NCI-H1105 (cell line): Measurements from ENCODE around the gene CD151.

Experiments
- DNase-seq: peaks from one replicate; lab custom pipeline; 2025; lab: John Stamatoyannopoulos, UW

The CD151 gene

GRCh38 chr11:815675-816432 is 16.9 kb upstream of the CD151 start:
- DNase-seq = no peak

GRCh38 chr11:816433-816779 is 16.3 kb upstream of the CD151 start:
- no peak for DNase-seq

- DNase-seq = no peak
Observed at GRCh38 chr11:818396-819128, 14.2 kb upstream of the CD151 start, which contains the start of gene PNPLA2. Gene PNPLA2, plus strand, starts transcription at chr11:818914. Its CDS starts 805 bp downstream, at chr11:819719.

DNA sequence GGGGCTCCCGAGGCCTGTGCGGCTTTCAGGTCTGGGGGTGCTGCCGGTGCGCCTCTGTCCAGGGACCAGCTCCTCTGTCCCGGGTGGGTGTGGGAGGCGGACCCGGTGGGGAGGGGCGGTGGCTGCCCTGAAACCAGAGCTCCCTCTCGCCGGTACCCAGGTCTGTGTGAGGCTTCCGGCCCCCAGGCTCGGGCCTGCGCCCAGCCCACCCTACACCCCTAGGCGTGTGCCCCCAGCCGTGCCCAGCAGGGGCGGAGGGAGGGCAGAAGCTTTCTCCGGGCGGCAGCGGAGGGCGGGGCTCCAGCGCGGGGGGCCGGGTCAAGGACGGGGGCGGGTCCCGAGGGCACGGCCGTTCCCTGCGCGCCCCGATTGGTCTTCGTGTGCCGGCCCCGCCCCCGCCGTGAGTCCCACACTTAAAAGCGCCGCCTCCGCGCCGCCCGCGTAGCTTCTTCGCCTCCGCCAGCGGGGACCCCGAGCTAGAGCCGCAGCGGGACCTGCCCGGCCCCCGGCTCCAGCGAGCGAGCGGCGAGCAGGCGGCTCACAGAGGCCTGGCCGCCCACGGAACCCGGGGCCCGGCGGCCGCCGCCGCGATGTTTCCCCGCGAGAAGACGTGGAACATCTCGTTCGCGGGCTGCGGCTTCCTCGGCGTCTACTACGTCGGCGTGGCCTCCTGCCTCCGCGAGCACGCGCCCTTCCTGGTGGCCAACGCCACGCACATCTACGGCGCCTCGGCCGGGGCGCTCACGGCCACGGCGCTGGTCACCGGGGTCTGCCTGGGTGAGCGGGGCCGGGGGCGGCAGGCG is 13.4 kb upstream of the CD151 start:
- peak; percentile 91 for DNase-seq

GRCh38 chr11:819943-820649 is 12.7 kb upstream of the CD151 start:
- peak; percentile 94 for DNase-seq

GRCh38 chr11:820655-821511 is 11.9 kb upstream of the CD151 start:
- DNase-seq = no peak

DNA sequence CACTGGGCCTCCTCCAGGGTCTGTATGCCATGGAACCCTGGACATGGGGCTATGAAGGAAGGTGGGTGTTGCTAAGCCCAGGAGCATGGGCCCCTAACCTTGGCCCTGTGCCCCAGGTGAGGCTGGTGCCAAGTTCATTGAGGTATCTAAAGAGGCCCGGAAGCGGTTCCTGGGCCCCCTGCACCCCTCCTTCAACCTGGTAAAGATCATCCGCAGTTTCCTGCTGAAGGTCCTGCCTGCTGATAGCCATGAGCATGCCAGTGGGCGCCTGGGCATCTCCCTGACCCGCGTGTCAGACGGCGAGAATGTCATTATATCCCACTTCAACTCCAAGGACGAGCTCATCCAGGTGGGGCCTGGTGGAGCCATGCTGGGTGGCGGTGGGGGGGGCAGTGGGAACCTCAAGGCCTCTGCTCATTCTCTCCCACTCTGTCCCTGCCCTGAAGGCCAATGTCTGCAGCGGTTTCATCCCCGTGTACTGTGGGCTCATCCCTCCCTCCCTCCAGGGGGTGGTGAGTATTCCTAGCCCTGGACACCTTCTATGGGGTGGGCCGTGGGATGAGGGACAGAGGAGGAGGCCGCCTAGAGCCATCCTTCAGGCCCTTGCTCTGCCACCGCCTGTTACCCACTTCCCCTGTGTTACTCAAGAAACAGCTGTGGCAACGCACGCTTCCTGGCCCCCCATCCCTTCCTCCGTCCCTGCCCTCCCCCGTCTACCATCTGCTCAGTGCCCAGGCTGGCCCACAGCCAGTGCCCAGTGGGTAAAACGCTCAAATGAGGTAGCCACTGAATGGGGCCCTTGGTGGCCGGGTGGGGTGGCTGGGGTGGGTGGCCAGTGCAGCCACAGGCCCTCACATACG is 11.0 kb upstream of the CD151 start:
- DNase-seq = no peak

GRCh38 chr11:823441-824291 is 9.1 kb upstream of the CD151 start:
- peak; percentile 58 for DNase-seq

DNA sequence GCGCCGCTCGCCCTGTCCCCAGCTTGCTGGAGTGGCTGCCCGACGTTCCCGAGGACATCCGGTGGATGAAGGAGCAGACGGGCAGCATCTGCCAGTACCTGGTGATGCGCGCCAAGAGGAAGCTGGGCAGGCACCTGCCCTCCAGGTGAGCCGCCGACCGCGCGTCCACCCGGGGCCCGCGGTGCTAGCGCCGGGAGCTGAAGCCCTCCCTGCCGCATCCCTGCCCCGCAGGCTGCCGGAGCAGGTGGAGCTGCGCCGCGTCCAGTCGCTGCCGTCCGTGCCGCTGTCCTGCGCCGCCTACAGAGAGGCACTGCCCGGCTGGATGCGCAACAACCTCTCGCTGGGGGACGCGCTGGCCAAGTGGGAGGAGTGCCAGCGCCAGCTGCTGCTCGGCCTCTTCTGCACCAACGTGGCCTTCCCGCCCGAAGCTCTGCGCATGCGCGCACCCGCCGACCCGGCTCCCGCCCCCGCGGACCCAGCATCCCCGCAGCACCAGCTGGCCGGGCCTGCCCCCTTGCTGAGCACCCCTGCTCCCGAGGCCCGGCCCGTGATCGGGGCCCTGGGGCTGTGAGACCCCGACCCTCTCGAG is 8.4 kb upstream of the CD151 start:
- peak; percentile 87 for DNase-seq

- peak; percentile 70 for DNase-seq
Observed at GRCh38 chr11:824942-825341, 7.8 kb upstream of the CD151 start.

GRCh38 chr11:825366-826226 is 7.2 kb upstream of the CD151 start:
- DNase-seq = no peak

- DNase-seq = no peak
Observed at GRCh38 chr11:826227-826621, 6.5 kb upstream of the CD151 start.

DNA sequence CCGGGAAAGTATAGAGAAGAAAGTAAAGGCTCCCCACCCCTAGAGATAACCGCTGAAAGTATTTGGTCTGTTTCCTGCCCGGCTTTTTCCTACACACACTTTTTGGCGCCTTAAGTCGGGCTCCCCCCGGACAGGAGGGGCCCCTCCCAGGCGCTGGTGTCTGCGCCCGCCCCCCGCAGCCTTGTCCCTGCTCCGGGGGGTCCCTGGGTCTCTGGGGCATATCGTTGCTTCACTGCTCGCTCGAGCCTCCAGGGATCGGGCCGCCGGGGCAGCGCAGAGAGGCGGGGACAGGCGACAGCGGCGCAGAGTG is 6.0 kb upstream of the CD151 start:
- no peak for DNase-seq

DNA sequence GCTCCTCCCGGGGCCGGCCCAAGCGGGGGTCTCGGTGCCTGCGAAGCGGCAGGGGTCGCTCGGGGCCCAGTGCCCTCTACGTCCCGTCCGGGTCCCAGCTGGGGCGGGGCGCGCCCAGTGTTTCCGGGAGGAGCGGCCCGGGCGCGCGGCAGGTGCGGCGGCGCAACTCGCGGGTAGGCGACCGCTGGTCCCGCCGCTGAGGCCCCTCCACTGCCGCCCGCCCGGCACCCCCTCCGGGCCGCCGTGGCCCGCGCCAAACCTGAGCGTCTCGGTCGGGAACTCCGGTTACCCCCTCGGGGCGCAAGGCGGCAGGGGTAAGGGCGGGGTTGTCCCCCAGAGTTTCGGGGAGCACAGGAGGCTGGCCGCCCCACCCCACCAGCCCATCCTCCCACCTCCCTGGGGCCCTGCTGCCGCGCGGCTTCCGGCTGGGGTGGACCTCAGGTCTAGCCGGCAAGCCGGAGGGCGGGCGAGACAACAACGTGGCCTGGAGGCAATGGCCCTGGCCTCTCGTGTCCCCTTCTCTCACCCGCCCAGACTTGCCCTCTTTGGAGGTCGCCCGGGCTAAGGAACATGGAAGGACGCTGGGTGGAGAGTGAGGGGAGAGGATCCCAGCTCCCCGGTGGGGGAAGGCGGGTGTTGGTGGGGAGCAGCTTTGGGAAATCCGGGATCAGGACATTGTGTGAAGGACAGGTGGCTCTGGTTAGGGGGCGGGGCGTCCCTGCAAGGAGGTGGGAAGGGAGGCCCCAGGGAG is 5.4 kb upstream of the CD151 start:
- no peak for DNase-seq

GRCh38 chr11:827897-828192 is 4.9 kb upstream of the CD151 start, which contains the start of gene CRACR2B:
Gene CRACR2B, plus strand, starts transcription at chr11:827919. Its CDS starts 689 bp downstream, at chr11:828608.
- no peak for DNase-seq

DNA sequence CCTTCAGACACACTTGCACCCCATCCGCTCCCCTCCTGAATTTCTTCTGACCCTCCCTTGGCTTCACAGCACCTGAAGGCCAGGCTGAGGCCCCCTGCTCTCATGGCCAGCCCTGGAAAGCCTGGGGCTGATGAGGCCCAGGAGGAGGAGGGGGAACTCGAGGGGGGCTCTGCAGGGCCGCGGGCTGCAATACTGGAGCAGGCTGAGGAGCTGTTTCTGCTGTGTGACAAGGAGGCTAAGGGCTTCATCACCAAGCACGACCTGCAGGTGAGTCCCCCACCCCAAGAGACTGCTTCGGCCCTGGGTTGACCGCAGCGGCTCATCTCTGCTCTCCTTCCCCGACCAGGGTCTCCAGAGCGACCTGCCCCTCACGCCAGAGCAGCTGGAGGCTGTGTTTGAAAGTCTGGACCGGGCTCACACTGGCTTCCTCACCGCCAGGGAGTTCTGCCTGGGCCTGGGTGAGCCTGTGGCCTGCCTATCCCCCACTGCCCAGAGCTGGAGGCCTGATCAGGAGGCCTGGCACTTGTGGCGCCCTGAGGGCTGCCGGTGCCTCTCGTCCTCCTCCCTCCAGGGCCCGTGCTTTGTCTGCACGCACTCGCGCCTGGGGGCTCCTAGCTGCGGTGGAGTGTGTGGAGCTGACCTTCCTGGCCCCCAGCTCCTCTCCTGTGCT is 4.1 kb upstream of the CD151 start:
- no peak for DNase-seq
